Measurements from ENCODE around the gene CHCHD4.

CHCHD4 gene

GRCh38 chr3:14124615-14125192 lies at the start of gene CHCHD4, which contains the start of gene TMEM43:
CHCHD4 (minus strand) TSS chr3:14124870; CDS start chr3:14124676, 194 bp downstream.
TMEM43 (plus strand) TSS chr3:14125052; CDS start chr3:14125194, 142 bp downstream.
- peaks cover 30 to 52% (median 41%) of the 10 kb centered on the region in 10 experiments for H3K4me1 ChIP-seq
- H4K20me1 ChIP-seq: peaks cover 29 to 49% (median 44%) of the 10 kb centered on the region in 11 experiments; a peak in 21 of 22 replicates
- H3K27ac ChIP-seq: peak within 1 kb of the TSS; percentile 92 to 99 (median 96)
- peaks cover 44 to 67% (median 56%) of the 10 kb centered on the region in 11 experiments for H3K36me3 ChIP-seq
- no peaks in the 10 kb centered on the region for H3K27me3 ChIP-seq
- H3K4me3 ChIP-seq: peak within 1 kb of the TSS; percentile 82 to 99 (median 87)
- H3K9ac ChIP-seq: peak within 1 kb of the TSS; percentile 92 to 99 (median 95)
- no peak for TF ChIP-seq Cebpa-rat (IDR thresholded peaks at IDR 0.05)
- H3K9me3 ChIP-seq (replicated peaks in 1 of 11): peaks cover 0 to 5% (median 0%) of the 10 kb centered on the region in 11 experiments; a peak in 2 of 22 replicates
- H3K4me2 ChIP-seq: peak within 1 kb of the TSS; percentile 93 to 99 (median 96)

GRCh38 chr3:14172496-14172895 lies 47.8 kb upstream of the CHCHD4 start:
- Histone ChIP-seq H3K9ac (no peak overlapping the region), H3K36me3 (peaks cover 55 to 59% (median 56%) of the 10 kb centered on the region in 11 experiments), H4K20me1 (peaks cover 32 to 52% (median 48%) of the 10 kb centered on the region in 11 experiments; a peak in 21 of 22 replicates), H3K9me3 (replicated peaks in 1 of 11) (no peaks in the 10 kb centered on the region), H3K27me3 (peaks cover 0 to 7% (median 0%) of the 10 kb centered on the region in 11 experiments; a peak in 5 of 22 replicates), H3K4me2 (no peak overlapping the region), H3K4me3 (no peak overlapping the region), H3K4me1 (peaks cover 24 to 31% (median 28%) of the 10 kb centered on the region in 10 experiments), H3K27ac (no peak overlapping the region)
- no peak for TF ChIP-seq Cebpa-rat (IDR thresholded peaks at IDR 0.05)

- Histone ChIP-seq H3K9me3 (replicated peaks in 1 of 11) (no peaks in the 10 kb centered on the region), H3K27me3 (peaks cover 0 to 7% (median 0%) of the 10 kb centered on the region in 11 experiments; a peak in 5 of 22 replicates), H3K4me3 (no peak overlapping the region), H3K36me3 (peaks cover 69 to 77% (median 74%) of the 10 kb centered on the region in 11 experiments), H3K27ac (no peak overlapping the region), H4K20me1 (peaks cover 21 to 43% (median 29%) of the 10 kb centered on the region in 11 experiments; a peak in 21 of 22 replicates), H3K9ac (no peak overlapping the region), H3K4me2 (no peak overlapping the region), H3K4me1 (peaks cover 8 to 12% (median 10%) of the 10 kb centered on the region in 10 experiments)
- no peak for TF ChIP-seq Cebpa-rat (IDR thresholded peaks at IDR 0.05)
These were observed 46.0 kb upstream of the CHCHD4 start for GRCh38 chr3:14170531-14171159.

GRCh38 chr3:14169871-14170270 lies 45.2 kb upstream of the CHCHD4 start:
- H3K36me3 ChIP-seq: peaks cover 76 to 85% (median 81%) of the 10 kb centered on the region in 11 experiments
- H3K27me3 ChIP-seq: peaks cover 0 to 3% (median 0%) of the 10 kb centered on the region in 11 experiments; a peak in 5 of 22 replicates
- no peaks in the 10 kb centered on the region for H3K9me3 ChIP-seq (replicated peaks in 1 of 11)
- H3K9ac ChIP-seq: no peak overlapping the region
- H4K20me1 ChIP-seq: peaks cover 13 to 35% (median 22%) of the 10 kb centered on the region in 11 experiments; a peak in 21 of 22 replicates
- H3K27ac ChIP-seq: no peak overlapping the region
- TF ChIP-seq Cebpa-rat (IDR thresholded peaks at IDR 0.05): no peak
- peaks cover 0 to 5% (median 2%) of the 10 kb centered on the region in 10 experiments; a peak in 16 of 20 replicates for H3K4me1 ChIP-seq
- H3K4me2 ChIP-seq: no peak overlapping the region
- H3K4me3 ChIP-seq: no peak overlapping the region

- Histone ChIP-seq H3K27ac (no peak overlapping the region), H3K9me3 (replicated peaks in 1 of 11) (no peaks in the 10 kb centered on the region), H4K20me1 (peaks cover 9 to 31% (median 17%) of the 10 kb centered on the region in 11 experiments; a peak in 20 of 22 replicates), H3K36me3 (peaks cover 81 to 89% (median 86%) of the 10 kb centered on the region in 11 experiments), H3K4me1 (peaks cover 0 to under 1% (median 0%) of the 10 kb centered on the region in 10 experiments; a peak in 1 of 20 replicates), H3K9ac (no peak overlapping the region), H3K4me3 (no peak overlapping the region), H3K27me3 (no peaks in the 10 kb centered on the region), H3K4me2 (no peak overlapping the region)
- TF ChIP-seq Cebpa-rat (IDR thresholded peaks at IDR 0.05): no peak
These were observed 44.8 kb upstream of the CHCHD4 start for GRCh38 chr3:14169435-14169834.

- peaks cover 94 to 100% (median 98%) of the 10 kb centered on the region in 11 experiments for H3K36me3 ChIP-seq
- no peak overlapping the region for H3K27ac ChIP-seq
These were observed 42.4 kb upstream of the CHCHD4 start for GRCh38 chr3:14166877-14167603.

GRCh38 chr3:14162178-14162577 lies 37.5 kb upstream of the CHCHD4 start:
- Histone ChIP-seq H3K4me1 (peaks cover 0 to 4% (median 0%) of the 10 kb centered on the region in 10 experiments; a peak in 1 of 20 replicates), H3K36me3 (peaks cover 94 to 100% (median 98%) of the 10 kb centered on the region in 11 experiments), H3K27me3 (no peaks in the 10 kb centered on the region)

More at GRCh38 chr3:14166877-14167603, 42.4 kb upstream of the CHCHD4 start:
- no peak overlapping the region for H3K4me2 ChIP-seq
- H4K20me1 ChIP-seq: peaks cover 0 to 11% (median 0%) of the 10 kb centered on the region in 11 experiments; a peak in 3 of 22 replicates
- no peak for TF ChIP-seq Cebpa-rat (IDR thresholded peaks at IDR 0.05)
- no peaks in the 10 kb centered on the region for H3K27me3 ChIP-seq
- peaks cover 0 to 3% (median 0%) of the 10 kb centered on the region in 10 experiments; a peak in 1 of 20 replicates for H3K4me1 ChIP-seq
- H3K9me3 ChIP-seq (replicated peaks in 1 of 11): peaks cover 8 to 14% (median 10%) of the 10 kb centered on the region in 11 experiments
- H3K4me3 ChIP-seq: no peak overlapping the region
- no peak overlapping the region for H3K9ac ChIP-seq

GRCh38 chr3:14161282-14161681 lies 36.6 kb upstream of the CHCHD4 start:
- Histone ChIP-seq H3K9me3 (replicated peaks in 1 of 11) (peaks cover 20 to 29% (median 24%) of the 10 kb centered on the region in 11 experiments), H3K27ac (no peak overlapping the region), H4K20me1 (peaks cover 0 to 8% (median 0%) of the 10 kb centered on the region in 11 experiments; a peak in 2 of 22 replicates), H3K36me3 (peaks cover 98 to 100% (median 99%) of the 10 kb centered on the region in 11 experiments), H3K27me3 (no peaks in the 10 kb centered on the region), H3K4me2 (no peak overlapping the region), H3K4me3 (no peak overlapping the region), H3K9ac (no peak overlapping the region), H3K4me1 (peaks cover 0 to 4% (median 0%) of the 10 kb centered on the region in 10 experiments; a peak in 2 of 20 replicates)
- TF ChIP-seq Cebpa-rat (IDR thresholded peaks at IDR 0.05): no peak

More at GRCh38 chr3:14162178-14162577, 37.5 kb upstream of the CHCHD4 start:
- no peak overlapping the region for H3K4me3 ChIP-seq
- H3K4me2 ChIP-seq: no peak overlapping the region
- peaks cover 0 to 8% (median 0%) of the 10 kb centered on the region in 11 experiments; a peak in 1 of 22 replicates for H4K20me1 ChIP-seq
- H3K9me3 ChIP-seq (replicated peaks in 1 of 11): peaks cover 20 to 29% (median 24%) of the 10 kb centered on the region in 11 experiments
- no peak overlapping the region for H3K27ac ChIP-seq
- H3K9ac ChIP-seq: no peak overlapping the region
- peak in 6 of 11 experiments; percentile 17 to 74 (median 48); a peak in 6 of 22 replicates for TF ChIP-seq Cebpa-rat (IDR thresholded peaks at IDR 0.05)

Measured in BLaER1 treated with 17β-estradiol and CSF1 and Interleukin-3, amounts not matched to agents 10 nM and 100 nM (cell line).